Non-pigmented ciliary epithelial cell (primary cell): Measurements from ENCODE around the gene CSRNP3.
"Not testable (repeated sequence)": the region's sequence is repeated elsewhere in the genome, so short reads cannot be mapped to it uniquely, and the experiment has no call there.

ENCODE experiments used
- DNase-seq: peaks from one replicate; pipeline ENCODE4 v3.0.0-alpha.2; 2010; ENCODE audit warnings: low read depth

The CSRNP3 gene

DNA sequence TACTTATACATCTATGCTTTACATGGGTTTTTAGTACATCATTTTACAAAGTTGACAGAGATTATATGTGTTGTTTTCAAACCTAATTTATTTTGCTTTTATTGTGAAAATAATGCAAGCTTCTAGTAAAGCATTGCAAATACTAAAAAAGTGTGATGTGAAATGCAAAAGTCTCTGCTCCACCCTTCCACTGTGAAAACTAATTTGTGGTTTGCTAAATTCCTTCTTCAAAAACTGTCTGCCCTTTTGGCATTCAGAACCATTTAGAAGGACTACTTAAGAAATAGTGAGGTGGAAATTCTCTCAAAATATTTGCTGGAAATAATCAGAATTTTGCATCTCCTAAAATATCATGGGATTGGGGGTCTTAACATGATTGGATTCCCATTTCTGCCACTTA is 78.4 kb downstream of the CSRNP3 start:
- no peak for DNase-seq

DNA sequence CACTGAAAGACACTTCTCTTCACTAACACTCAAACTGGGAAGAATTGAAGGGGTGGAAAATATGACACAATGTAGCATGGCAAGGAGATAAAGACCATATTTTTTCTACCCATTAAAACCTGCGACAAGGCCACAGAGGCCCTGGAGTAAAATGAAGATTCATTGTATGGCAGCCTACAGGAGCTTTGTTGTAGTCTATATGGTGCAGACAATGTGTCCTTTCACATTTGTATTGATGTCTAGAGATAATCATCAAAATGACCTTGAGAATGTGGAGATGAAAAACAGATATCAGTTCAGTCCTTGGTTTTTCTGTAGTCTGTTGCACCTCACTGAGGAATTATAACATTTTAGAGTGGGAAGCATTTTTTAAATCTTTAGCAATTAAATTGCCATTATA is 80.1 kb downstream of the CSRNP3 start:
- no peak for DNase-seq

- DNase-seq: no peak
These were observed 89.3 kb downstream of the CSRNP3 start for GRCh38 chr2:165558832-165559231.

DNA sequence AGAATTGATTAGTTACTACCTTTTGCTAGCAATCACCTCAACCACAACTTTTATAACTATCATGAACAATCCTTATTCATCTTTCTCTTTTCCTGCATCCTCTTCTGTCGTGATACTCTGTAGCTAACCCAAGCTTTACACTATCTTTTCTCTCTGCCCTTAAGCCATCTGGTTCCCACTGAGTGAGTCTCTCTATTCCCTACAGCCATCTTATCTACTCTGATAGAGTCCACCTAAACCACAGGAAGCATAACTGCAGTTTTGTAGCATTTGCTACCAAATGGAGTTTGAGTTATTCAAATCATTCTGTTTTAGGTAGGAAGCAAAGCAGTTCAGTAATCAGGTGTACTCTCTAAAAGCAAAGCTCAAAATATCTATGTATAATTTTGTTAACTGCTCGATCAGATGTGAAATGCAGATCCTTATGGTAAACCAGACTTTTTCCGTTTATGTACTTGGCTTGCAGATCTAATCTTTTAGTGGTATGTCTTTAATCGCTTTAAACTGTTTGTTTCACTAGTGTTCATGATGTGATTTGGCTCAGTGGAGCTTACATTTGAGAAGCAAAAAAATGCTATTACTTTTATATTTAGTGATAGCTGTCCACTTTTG is 91.0 kb downstream of the CSRNP3 start:
- DNase-seq: no peak

DNA sequence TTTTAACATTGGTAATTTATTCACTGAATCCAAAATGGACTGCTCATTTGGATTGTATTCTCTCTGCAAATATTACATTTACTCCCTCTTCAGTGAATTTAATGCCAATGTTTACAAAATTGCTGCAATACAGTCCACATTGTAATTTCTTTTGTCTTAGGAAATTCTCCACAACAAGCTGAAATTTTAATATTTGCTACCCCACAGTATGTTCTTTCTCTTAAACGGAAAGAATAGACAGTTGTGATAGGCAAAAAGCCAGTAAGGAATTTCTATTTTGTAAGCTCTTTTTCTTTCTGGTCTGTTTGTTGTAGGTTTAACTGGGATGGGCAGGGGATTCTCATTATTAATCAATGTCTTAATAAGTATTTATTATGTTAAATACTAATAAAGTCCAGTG is 92.0 kb downstream of the CSRNP3 start:
- DNase-seq: no peak

DNA sequence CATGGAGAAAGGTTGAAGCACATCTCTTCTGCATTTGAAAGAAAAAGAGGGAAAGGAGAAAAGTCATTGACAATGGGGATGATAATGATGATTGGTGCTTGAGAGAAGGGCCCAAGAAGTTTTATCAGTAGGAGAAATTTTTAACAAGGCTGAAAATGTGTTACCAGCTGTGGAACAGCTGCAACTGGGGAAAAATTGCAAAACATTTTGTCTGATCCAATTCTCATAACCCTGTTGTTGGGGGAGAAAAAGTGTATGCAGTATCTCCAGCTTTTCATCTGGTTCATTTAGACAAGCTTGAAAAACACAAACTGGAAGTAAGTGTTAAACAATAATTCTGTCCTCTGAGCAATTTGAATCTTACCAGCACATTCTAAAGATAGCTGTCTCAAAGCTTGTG is 92.7 kb downstream of the CSRNP3 start:
- DNase-seq: no peak

DNA sequence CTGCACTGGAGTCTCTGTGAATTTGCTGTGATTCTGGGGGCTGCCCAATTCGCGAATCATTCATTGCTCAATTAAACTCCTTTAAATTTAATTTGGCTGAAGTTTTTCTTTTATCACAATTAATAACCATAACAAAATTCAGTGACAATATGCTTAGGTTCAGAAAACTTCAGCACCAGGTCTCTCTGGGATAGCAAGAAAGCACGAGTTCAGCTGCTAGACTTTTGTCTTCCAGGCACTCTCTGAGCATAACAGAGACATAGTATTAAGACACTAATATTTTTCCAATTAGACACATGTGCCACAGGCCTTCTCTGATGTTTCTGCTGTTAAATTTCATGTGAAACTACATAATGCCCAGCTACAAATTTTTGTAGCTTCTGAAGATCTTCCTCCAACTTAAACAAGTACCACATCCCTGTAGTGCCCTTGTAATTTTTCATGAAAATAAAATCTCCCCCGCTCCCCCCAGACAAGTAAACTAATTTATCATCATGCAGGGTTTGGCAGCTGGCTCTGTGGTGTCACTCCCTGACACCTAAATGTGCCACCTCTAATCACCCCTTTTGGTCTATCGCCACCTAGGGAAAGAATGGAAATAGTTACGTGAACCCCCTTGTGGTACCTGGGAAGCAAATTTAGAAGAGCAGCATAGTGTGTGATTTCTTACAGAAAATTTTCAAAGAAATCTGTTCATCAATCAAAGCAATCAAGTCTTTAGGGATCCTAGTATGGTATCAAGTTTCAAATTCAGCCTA is 94.1 kb downstream of the CSRNP3 start:
- DNase-seq: no peak

GRCh38 chr2:165566008-165566407 is 96.5 kb downstream of the CSRNP3 start:
- DNase-seq: no peak

GRCh38 chr2:165567273-165567672 is 97.8 kb downstream of the CSRNP3 start:
- DNase-seq: no peak

GRCh38 chr2:165568361-165568760 is 98.9 kb downstream of the CSRNP3 start:
- DNase-seq: no peak

DNA sequence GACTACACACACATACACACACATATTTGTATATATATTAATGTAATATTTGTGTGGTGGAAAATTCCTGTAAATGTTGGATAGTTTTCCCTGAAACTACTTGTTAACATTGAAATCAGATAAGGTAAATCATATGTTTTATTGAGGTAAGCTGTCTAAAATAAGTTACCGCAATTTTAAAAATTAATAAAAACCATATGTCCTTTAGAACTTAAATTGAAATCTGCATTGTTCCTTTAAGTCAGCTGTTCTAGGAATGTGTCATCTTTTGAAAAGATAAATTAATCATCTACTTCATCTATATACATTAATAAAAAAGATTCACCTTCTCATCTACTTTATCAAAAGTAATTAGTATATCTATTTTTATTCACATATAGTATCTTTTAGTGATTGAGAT is 102.0 kb downstream of the CSRNP3 start:
- DNase-seq: no peak

DNA sequence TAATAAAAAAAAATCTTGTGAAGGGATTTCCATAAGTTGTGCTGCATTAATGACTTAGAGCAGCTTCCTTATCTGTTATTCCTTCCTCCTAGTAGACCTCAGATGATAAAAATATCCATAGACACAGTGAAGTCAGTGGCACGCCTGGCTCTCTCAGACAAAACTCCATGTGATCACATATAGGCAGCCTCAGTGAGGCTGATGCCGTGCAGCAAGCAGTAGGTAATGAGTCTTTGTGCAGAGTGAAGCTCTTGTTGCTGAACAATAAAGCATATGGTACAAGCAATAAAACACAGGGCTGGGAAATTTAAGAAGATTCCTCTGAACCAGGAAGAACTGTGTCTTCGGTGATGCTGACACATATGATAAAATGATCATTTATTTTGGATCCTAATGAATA is 102.7 kb downstream of the CSRNP3 start:
- no peak for DNase-seq

DNA sequence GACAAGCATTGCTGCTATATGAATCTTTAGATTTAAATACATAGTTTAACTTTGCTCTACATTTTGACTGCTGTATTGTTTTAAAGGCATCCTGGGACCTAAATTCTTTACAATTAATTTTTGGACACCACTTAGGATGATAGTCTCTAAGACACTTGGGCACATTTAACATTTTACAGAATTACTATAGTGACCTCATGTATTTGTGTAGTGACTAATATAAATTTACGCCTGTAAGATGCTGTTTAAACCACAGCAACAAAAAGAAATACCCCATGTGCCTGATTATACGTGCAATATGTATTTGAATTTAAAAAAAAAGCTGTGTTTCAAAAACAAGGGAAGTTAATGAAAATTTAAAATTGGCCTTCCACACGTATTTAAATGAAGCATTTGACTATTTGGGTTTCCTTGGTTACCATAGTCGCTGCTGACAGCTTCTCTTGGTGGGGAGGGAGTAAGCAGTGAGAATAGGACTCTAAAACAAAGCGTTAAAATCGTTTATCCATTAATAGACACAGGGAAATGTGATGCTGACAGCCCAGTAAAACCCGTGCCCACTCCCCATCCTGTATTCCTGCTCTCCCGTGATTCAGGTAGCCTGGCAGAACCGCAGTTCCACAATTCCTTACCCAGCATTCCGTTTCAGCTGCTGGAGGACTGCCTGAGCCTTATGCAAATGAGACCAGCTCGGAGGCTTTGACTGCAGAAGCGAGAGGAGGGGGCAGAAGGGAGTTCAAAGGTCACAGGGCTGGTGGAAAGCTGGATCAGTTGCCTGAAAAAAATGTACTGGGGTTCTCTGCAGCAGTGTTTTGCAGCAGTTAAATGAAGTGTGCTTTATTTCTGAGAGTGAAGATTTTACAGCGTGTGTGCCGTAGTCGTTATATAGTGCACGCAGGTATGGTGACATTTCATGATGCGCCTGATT is 104.3 kb downstream of the CSRNP3 start:
- DNase-seq: no peak

DNA sequence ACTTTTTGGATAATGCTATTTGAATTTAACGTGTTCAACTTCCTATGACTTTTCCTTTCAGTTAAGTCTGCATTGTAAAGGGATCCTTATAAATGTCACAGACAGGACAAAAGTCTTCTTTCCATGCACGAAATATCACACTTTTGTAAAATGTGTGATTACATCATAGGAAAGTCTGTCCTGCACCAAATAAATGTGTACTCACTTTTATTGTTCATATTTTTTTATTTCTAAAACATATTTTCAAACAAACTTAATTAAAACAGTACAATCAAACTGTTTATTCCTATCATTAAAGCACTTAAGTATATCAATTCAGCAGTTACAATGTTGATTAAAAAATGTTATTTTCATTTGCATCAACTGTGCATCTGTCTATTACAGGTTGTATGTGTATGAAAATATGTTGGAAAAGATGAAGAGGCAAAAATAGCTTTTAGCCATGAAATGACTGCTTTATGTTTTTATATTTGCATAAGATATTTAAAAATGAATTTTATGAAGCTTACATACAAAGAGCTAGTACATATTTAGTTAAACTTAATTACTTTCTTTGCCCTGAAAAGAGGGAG is 105.6 kb downstream of the CSRNP3 start:
- no peak for DNase-seq

GRCh38 chr2:165576409-165577154 is 107.1 kb downstream of the CSRNP3 start:
- no peak for DNase-seq

GRCh38 chr2:165582409-165582808 is 112.9 kb downstream of the CSRNP3 start:
- DNase-seq: no peak

DNA sequence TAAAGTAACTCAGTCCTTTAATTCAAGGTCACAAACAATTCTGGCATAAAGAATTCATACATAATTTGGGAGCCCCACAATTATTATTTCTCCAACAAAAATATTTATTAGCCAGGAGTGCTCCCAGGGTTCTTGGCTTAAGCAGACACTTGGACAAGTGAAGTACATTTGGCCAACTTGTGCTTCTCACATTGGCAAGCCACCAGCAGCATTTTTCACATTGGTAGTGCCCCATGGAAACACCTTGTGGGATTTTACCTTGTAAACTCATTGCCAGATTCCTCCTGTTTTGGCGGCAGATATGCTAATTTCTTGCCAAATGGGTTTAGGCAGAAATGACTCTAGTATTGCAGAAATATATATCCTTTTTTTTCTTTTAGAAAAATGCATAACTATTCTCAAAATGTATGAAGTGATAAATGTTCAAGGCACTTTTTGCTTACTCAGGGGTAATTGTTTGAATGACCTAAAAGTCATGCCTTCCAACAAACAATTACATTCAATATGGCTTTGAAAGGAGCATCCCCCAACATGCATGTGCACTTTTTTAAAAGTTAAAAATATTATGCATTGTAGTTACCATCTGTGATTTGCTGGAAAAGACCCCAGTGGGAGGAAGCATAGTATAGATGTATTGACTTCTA is 113.5 kb downstream of the CSRNP3 start:
- DNase-seq: no peak

GRCh38 chr2:165584126-165584654 is 114.7 kb downstream of the CSRNP3 start:
- no peak for DNase-seq

GRCh38 chr2:165586019-165586418 is 116.5 kb downstream of the CSRNP3 start:
- DNase-seq: no peak

DNA sequence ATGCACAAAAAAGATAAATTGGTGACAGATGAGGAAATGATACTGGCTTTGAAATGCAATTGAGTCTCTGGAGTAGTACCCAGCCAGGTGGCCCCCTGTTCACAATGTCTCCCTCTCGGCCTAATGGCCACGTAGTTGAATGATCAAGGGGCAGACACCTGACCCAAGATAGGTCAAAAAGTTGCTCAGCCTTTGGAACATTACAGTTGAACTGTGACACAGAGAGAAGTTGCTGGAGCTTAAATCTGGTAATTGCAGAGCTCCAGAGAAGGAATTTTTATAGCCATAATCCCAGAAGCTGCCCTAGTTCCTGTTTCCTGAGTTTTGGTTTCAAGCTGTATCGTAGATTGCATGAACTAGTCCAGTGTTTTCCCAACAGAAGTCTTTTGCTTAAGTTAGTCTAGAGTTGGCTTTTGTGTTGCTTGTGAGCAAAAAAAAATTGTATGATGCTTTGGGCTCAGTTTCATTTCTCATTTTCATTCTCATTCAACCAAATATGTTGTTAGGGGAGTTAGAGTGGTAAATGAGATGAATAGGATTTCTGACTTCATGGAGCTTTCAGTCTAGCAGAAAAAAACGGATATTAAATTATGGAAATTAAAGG is 117.9 kb downstream of the CSRNP3 start:
- no peak for DNase-seq

GRCh38 chr2:165590999-165591398 is 121.5 kb downstream of the CSRNP3 start:
- DNase-seq: not testable (repeated sequence)
